Omental fat pad (tissue), 4 donors: ENCODE data around the gene PDE1C. TPM values are rescaled to one million over a fixed set of nuclear protein-coding genes. Genes with fewer than 3 reads are reported as not detected.

Experiments
- ATAC-seq: fragments of 150-250 bp; one replicate; pipeline ENCODE4 v1.9.1; 2016; ENCODE audit warnings: mild to moderate bottlenecking, moderate library complexity; ENCODE audit not compliant: low FRiP score
- DNase-seq: peaks from one replicate; pipeline ENCODE4 v3.0.0-alpha.2; 2019; ENCODE audit warnings: low spot score
- total RNA-seq, 4 donors: library from RNA; depleted of rRNA; stranded (reverse); fragments of >200 nt; gene quantifications; one replicate each; pipeline ENCODE4 v1.1.0, GENCODE V29; 2016
- TF ChIP-seq, protein P1 (sequence below), 3 donors: fragments of 450-650 bp; IDR thresholded peaks; one replicate each; pipeline ENCODE4 v1.5.1; 2016 to 2017; ENCODE audit warnings: antibody characterized with exemption in 3 of 3, mild to moderate bottlenecking in 3 of 3, moderate library complexity in 2 of 3

Gene PDE1C
- total RNA-seq, 4 donors from 2014 or later: 2.6 to 20.6 (median 4.3) TPM

DNA sequence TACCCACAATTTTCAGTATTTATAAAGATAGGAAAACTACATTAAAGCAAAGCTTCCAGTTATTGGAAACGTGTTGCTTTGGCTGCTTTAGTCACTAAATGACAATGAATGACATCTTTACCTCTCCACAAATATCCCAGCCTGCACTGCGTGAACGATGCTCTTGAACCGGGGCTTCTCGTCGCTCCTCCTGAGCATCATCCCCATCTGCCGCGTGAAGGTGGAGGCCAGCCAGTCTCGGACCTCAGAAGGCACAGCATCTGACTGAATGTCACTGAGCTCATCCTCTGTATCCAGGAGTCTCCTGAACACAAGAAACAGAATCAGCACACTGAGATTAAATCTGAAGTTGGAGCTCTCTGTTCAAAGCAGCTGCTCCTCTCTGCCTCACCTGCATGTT lies 191.3 kb downstream of the PDE1C start:
- ATAC-seq: no peak
- no peak for DNase-seq
- TF ChIP-seq, protein P1, sequence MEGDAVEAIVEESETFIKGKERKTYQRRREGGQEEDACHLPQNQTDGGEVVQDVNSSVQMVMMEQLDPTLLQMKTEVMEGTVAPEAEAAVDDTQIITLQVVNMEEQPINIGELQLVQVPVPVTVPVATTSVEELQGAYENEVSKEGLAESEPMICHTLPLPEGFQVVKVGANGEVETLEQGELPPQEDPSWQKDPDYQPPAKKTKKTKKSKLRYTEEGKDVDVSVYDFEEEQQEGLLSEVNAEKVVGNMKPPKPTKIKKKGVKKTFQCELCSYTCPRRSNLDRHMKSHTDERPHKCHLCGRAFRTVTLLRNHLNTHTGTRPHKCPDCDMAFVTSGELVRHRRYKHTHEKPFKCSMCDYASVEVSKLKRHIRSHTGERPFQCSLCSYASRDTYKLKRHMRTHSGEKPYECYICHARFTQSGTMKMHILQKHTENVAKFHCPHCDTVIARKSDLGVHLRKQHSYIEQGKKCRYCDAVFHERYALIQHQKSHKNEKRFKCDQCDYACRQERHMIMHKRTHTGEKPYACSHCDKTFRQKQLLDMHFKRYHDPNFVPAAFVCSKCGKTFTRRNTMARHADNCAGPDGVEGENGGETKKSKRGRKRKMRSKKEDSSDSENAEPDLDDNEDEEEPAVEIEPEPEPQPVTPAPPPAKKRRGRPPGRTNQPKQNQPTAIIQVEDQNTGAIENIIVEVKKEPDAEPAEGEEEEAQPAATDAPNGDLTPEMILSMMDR (IDR thresholded peaks at IDR 0.05): no peak

DNA sequence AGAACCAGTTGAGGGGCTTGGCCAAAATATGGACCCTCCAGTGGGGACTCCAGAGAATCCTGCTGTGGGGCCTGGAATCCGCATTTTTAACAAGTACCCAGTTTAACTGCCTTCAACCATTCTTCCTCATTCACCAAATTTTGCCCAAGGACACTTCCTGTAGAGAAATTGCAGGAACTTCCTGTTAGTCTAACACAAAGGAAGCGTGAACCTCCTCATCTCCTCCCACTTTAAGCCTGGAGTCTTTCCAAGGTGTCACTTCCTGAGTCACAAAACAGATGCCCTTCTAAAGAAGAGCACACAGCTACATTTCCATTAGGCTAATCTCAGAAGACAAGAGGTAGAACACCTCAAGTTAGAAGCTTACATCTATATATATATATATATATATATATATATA lies 194.8 kb downstream of the PDE1C start:
- ATAC-seq (no peak), DNase-seq (no peak)
- TF ChIP-seq, protein P1 (IDR thresholded peaks at IDR 0.05): no peak

DNA sequence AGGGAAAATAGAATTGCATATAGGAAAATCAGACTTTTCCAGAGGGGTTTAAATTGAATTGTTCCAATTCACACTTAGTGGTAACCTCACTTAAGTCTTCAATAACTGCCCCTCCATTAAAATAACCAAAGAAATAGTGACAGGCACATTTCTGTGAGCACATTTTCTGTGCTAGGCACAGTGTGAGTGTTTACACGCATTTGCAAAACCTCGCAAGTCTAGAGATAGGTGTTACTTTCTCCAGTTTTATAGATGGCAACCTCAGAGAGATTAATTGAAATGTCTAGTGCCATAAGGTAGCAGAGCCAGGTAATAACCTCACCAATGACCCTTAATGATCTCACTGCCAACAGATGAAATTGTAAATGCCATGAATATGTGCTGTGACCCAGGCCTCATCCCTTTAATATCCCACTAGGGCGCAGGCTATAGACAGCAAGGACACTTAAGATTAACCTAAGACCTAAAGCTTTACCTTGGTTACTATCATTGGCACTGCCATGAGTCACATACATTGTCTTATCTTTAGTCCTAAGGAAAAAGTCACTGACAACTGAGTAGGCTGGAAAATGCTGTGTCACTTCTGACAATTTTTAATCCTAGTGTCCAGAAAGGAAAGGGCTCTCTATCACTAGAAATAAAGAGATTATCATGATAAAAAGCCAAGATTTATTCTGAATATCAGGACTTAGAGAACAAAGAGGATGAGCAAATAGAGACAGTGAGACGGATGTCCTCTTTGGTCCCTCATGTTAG lies 195.4 kb downstream of the PDE1C start:
- DNase-seq (no peak), ATAC-seq (no peak)
- TF ChIP-seq, protein P1 (IDR thresholded peaks at IDR 0.05): no peak

DNA sequence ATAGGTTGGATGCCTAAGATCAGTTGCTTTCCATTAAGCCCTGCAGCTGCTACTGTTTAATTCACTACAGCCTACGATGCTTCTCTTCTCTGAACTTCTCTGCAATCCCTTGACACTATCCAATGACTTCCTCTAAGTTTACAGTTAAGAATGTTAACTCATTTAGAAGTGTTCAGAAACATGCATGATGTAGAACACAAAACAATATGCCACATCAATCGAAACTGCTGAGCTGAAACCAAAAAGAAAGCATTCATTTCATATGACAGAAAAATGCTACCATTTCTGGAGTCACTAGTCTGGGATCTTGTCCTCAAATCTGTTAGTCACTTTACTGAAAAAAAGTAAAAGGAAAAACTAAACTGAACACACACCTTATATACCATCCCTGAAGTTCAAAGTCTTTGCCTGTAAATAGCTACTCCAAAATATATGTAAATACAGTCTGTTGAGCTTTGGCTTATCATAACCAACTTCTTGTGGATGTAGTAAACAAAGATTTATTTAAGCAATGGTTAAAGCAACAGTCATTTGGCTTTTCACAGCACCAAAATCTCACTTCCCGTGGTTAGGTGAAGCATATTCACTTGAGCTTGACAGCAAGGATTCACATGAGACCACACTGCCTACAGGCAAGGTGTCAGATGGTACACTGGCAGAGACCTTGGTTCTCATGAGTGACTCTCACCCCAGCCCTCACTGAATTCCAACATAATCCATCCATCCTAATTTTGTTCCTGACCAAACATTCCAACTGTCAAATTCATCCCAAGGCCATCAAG lies 196.2 kb downstream of the PDE1C start:
- ATAC-seq (no peak), DNase-seq (no peak)
- TF ChIP-seq, protein P1 (IDR thresholded peaks at IDR 0.05): no peak

- ATAC-seq (no peak), DNase-seq (no peak)
- TF ChIP-seq, protein P1 (IDR thresholded peaks at IDR 0.05): no peak
Observed at GRCh38 chr7:31872545-31873370, 197.4 kb downstream of the PDE1C start.

DNA sequence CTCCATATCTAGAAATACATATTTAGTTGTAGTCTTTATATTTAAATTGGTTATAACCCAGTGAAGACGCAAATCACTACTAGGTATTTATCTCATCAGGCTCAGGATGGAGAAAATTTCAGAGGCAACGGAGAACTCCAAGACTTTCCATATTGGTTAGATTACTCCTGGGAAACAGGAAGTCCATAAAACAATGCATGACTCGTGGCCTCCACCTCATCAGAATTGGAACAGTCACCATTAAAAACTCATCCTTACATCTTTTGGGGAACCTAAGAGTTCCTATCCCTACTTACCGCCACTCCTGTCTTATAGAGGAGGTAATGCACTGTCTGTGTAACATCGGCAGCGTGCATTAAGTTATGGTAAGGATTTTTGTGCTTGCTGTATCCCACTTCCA lies 205.6 kb downstream of the PDE1C start:
- TF ChIP-seq, protein P1 (IDR thresholded peaks at IDR 0.05): no peak
- ATAC-seq (no peak), DNase-seq (no peak)
